Mucosa of rectum (tissue), 2 donors: Measurements from ENCODE around the gene XRN2.

Experiments
- H3K27ac ChIP-seq, 2 donors: one replicate each; pipeline ENCODE4 v1.7.0; 2013; ENCODE audit warnings: inconsistent platforms in 2 of 2, low read depth in 2 of 2, low read length in 2 of 2
- H3K27me3 ChIP-seq, 2 donors: one replicate each; pipeline ENCODE4 v1.7.0; 2013; ENCODE audit warnings: low read length in 2 of 2; ENCODE audit not compliant: control insufficient read depth in 2 of 2, insufficient read depth in 2 of 2
- H3K36me3 ChIP-seq, 2 donors: one replicate each; pipeline ENCODE4 v1.7.0; 2013; ENCODE audit warnings: low read length in 2 of 2; ENCODE audit not compliant: control insufficient read depth in 2 of 2, insufficient read depth in 2 of 2
- H3K4me1 ChIP-seq, 2 donors: one replicate each; pipeline ENCODE4 v1.7.0; 2013; ENCODE audit warnings: low read length in 2 of 2, mild to moderate bottlenecking in 1 of 2; ENCODE audit not compliant: control insufficient read depth in 2 of 2, insufficient read depth in 2 of 2
- H3K4me3 ChIP-seq, 2 donors: one replicate each; pipeline ENCODE4 v1.7.0; 2013; ENCODE audit warnings: low read length in 2 of 2
- H3K9ac ChIP-seq, 2 donors: one replicate each; pipeline ENCODE4 v1.7.0; 2013; ENCODE audit warnings: low read length in 2 of 2, low read depth in 1 of 2, mild to moderate bottlenecking in 1 of 2
- H3K9me3 ChIP-seq, 2 donors: one replicate each; pipeline ENCODE4 v1.7.0; 2013; ENCODE audit warnings: low read length in 2 of 2; ENCODE audit not compliant: control insufficient read depth in 2 of 2
- donor health status: healthy.
- donor health status: Normal muscosa, but diverticular disease.

XRN2 gene

DNA sequence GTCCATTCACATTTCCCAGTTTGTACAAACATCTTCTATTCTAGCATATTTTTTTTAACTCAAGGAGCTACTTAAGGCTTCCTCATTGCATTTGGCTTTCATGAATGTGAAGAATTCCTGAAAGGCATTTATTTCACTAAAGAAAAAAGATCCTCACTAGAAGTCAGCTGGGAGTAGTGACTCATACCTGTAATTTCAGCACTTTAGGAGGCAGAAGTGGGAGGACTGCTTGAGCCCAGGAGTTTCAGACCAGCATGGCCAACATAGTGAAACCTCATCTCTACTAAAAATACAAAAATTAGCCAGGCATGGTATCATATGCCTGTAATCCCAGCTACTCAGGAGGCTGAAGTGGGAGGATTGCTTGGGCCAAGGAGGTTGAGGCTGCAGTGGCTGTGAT lies 30.9 kb upstream of the XRN2 start:
- H3K27me3 ChIP-seq: peaks cover 0 to 1% of the 10 kb centered on the region in 2 donors

DNA sequence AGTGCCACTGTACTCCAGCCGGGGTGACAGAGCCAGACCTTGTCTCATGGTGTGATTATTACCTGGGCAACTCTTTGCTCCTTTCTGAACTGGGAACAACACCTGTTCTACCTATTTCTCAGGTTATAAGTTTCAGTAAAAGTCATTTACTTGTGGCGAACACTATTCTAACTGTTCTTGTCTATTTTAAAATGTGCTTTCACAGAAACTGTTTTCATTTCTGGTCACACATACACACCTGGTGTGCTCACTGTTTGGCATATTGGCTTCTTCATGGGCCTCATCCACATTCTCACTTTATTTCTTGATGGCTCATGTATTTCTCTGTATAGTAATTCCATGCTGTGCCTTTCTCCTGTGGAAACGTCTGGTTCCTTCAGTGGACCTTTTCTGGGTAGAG lies 30.5 kb upstream of the XRN2 start:
- Histone ChIP-seq H3K4me3 (no peak overlapping the region), H3K9me3 (peaks cover 0 to 2% of the 10 kb centered on the region in 2 donors)

More for the DNA sequence above, 30.9 kb upstream of the XRN2 start:
- H3K9me3 ChIP-seq: peaks cover 0 to 2% of the 10 kb centered on the region in 2 donors
- no peak overlapping the region for H3K4me3 ChIP-seq
- H3K9ac ChIP-seq: no peak overlapping the region
- peaks cover 0 to 6% of the 10 kb centered on the region in 2 donors for H3K4me1 ChIP-seq
- no peak overlapping the region for H3K27ac ChIP-seq
- H3K36me3 ChIP-seq: no peaks in the 10 kb centered on the region

DNA sequence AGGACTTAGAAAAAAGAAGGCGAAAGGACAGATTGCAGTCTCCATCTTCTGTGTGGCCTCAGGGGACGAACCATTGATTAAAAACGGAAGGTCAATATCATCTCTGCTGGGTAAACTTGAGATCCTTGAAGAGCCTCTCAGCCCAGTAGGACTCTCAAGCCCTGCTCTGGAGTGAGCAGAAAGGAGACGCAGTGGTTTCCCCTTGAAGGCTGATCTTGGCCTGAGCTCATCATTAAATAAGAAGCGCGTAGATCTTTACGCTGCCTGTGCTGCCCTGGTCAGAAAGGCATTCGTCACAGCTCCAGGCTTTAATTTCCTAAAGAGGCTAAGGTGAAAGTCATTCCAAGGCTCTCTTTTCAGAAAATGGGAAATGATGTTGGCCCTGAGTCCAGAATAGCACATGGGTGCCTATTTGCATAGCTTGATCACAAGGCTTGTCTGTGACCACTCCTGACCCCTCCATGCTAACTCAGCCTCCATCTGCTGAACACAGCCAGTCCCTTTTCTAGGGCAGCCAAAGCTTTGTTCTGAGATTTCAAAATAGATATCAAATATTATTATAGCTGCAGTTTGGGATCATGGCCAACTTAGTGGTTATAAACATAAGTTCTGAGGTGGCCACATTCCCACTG lies 29.3 kb upstream of the XRN2 start:
- Histone ChIP-seq H3K36me3 (no peaks in the 10 kb centered on the region), H3K27ac (no peak overlapping the region), H3K4me3 (no peak overlapping the region), H3K27me3 (no peaks in the 10 kb centered on the region), H3K9me3 (peaks cover 0 to 2% of the 10 kb centered on the region in 2 donors), H3K4me1 (peaks cover 0 to 8% of the 10 kb centered on the region in 2 donors), H3K9ac (no peak overlapping the region)

More for the DNA sequence above, 30.5 kb upstream of the XRN2 start:
- H3K36me3 ChIP-seq: no peaks in the 10 kb centered on the region
- H3K27me3 ChIP-seq: no peaks in the 10 kb centered on the region
- H3K9ac ChIP-seq: no peak overlapping the region
- H3K27ac ChIP-seq: no peak overlapping the region
- H3K4me1 ChIP-seq: peaks cover 0 to 6% of the 10 kb centered on the region in 2 donors

DNA sequence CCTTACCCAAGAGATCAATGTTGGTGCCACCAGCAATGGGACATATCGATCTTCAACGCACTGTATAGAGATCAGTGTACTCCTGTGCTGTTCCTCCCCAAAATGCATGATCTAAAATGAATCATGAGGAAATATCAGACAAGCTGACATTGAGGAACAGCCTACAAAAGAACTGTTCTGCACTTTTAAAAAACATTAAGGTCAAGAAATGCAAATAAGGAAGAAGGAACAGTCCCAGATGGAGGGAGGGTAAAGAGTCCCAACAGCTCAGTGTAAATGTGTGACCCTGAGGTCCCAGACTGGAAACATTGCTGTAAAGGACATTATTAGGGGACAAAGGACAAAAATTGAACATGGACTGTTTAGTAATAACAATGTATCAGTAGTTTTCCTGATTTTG lies 24.3 kb upstream of the XRN2 start:
- no peak overlapping the region for H3K9ac ChIP-seq
- H3K9me3 ChIP-seq: peaks cover 0 to 2% of the 10 kb centered on the region in 2 donors
- no peaks in the 10 kb centered on the region for H3K27me3 ChIP-seq
- peaks cover 5 to 9% of the 10 kb centered on the region in 2 donors for H3K4me1 ChIP-seq
- no peak overlapping the region for H3K4me3 ChIP-seq
- no peak overlapping the region for H3K27ac ChIP-seq
- H3K36me3 ChIP-seq: no peaks in the 10 kb centered on the region

DNA sequence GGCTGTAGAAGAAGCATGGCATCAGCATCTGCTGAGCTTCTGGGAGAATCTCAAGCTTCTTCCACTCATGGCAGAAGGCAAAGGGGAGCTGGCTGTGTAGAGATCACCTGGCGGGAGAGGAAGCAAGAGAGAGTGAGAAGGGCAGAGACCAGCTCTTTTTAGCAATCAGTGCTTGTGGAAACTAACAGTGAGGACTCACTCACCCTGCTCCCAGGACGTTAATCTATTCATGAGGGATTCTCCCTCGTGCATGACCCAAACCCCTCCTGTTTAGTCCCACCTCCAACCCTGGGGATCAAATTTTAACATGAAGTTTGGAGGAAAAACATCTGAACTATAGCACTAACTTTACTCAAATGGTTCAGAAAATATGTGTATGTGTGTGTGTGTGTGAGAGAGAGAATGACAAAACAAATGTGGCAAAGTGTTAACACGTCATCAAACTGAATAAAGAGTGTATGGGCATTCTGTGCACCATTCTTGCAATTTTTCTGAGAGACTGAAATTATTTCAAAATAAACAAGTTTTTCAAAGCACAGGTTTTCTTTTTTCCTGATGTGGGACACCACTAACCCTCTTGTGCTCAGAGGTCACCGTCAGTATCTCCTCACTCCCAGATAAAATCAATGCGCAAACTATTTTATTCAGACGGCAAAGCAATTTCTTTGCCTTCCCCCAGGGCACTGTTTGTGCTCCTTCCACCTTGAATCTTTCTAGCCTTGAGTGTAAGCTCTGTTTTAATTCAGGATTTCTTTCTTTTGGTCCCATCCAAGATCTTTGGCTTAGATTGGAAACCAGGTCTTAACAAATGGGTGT lies 23.2 kb upstream of the XRN2 start:
- Histone ChIP-seq H3K9me3 (no peaks in the 10 kb centered on the region), H3K4me3 (no peak overlapping the region), H3K4me1 (peaks cover 5 to 6% of the 10 kb centered on the region in 2 donors), H3K9ac (no peak overlapping the region), H3K27ac (no peak overlapping the region), H3K36me3 (no peaks in the 10 kb centered on the region), H3K27me3 (no peaks in the 10 kb centered on the region)

DNA sequence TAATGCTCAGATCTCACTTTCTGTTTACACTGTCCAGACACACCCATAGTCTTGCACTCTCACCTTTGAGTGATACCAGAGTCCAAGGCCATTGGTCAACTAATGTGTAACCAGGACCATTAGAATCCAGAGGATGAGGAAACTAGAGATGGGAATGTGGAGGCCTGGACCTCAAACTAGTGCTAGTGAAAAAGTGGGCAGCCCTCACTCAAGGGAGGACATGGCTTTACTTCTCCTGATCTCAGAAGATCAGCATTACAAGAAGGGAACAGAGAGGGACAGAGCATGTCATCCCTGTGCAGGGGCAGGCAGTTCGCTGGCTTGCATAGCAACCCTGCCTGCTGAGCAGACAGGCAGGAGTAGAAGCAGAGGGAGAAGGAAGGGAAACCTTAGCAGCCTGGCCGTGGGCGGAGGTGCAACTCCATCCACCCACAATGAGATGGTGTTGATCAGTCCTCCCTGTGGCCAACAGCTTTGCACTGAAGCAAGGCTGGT lies 22.6 kb upstream of the XRN2 start:
- H3K36me3 ChIP-seq: no peaks in the 10 kb centered on the region
- H3K4me3 ChIP-seq: peak overlapping the region in 1 of 2 donors; percentile 5
- no peaks in the 10 kb centered on the region for H3K27me3 ChIP-seq
- H3K27ac ChIP-seq: no peak overlapping the region
- H3K9ac ChIP-seq: no peak overlapping the region
- peaks cover 5 to 6% of the 10 kb centered on the region in 2 donors for H3K4me1 ChIP-seq
- no peaks in the 10 kb centered on the region for H3K9me3 ChIP-seq

DNA sequence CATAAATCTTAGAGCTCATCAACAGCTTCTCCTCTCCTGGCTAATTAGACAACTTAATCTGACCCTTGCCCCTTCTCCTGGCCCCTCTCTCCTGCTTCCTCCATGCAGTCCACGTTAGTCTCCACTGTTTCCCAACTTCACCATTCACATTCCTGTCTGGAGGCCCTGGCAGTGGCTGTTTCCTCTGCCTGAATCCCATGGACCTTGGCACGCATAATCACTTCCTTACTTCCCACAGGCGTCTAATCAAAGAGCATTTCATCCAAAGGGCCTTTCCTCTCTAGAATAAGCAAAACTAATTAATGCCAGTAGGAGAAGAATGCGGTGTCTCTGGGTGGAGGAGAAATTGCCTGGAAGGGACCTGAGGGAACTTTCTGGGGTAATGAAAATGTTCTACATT lies 16.4 kb upstream of the XRN2 start:
- H3K27ac ChIP-seq: no peak overlapping the region
- peaks cover 3% of the 10 kb centered on the region in 2 donors for H3K9me3 ChIP-seq
- no peak overlapping the region for H3K9ac ChIP-seq
- no peaks in the 10 kb centered on the region for H3K36me3 ChIP-seq
- H3K27me3 ChIP-seq: no peaks in the 10 kb centered on the region
- no peaks in the 10 kb centered on the region for H3K4me1 ChIP-seq
- H3K4me3 ChIP-seq: no peak overlapping the region

DNA sequence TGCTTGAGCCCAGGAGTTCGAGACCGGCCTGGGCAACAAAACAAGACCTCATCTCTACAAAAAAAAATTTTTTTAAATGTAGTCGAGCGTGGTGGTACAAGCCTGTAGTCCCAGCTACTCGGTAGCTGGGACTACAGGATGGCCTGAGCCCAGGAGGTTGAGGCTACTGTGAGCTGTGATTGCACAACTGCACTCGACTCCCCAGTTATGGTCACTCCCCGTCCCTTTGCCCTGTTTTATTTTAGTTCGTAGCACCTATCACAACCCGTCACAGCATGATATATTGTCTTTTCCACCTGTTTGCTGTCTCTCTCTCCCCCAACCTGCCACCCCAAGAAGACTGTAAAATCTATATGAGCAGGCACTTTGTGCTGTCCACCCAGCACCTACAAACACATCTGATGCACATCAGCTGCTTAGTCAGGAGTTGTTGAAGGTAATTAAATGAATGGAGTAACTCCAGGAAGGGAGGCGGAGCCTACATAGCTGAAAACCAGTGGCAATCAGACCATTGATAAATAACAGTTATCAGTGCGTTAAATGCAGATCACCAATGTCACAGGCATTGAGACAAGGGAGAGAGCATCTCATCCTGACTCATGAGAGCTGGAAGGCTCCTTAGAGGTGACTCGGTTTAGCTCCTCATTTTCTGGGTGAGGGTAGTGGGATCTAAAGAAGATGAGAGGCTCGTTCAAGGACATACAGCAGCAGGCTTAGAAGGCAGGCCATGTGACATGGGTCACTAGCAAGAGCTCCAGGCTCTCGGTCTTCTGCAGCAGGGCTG lies 14.4 kb upstream of the XRN2 start:
- Histone ChIP-seq H3K4me3 (no peak overlapping the region), H3K9me3 (peaks cover 3% of the 10 kb centered on the region in 2 donors), H3K36me3 (no peaks in the 10 kb centered on the region), H3K4me1 (no peaks in the 10 kb centered on the region), H3K9ac (no peak overlapping the region), H3K27ac (no peak overlapping the region), H3K27me3 (no peaks in the 10 kb centered on the region)

DNA sequence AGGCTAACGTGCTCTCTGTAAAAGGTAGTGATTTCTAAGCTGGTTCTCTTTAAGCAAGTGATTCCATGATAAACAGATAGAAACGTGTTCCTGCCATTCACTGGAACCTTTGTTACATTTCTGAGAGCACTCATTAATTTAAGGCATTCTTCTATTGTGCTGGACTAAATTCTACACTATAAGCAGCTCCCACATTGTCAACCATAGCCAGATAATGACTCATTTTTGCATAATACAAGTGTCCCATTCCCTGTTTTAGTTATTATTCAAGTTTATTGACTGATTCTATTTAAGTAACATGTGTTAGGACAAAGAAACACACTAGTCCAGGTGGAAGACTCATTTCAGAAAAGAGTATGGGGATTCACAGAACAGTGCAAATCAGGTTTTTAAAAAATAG lies 13.5 kb upstream of the XRN2 start:
- H3K4me1 ChIP-seq: no peaks in the 10 kb centered on the region
- no peak overlapping the region for H3K4me3 ChIP-seq
- H3K9ac ChIP-seq: no peak overlapping the region
- H3K27ac ChIP-seq: no peak overlapping the region
- no peaks in the 10 kb centered on the region for H3K27me3 ChIP-seq
- H3K36me3 ChIP-seq: no peaks in the 10 kb centered on the region
- H3K9me3 ChIP-seq: peaks cover 3% of the 10 kb centered on the region in 2 donors

DNA sequence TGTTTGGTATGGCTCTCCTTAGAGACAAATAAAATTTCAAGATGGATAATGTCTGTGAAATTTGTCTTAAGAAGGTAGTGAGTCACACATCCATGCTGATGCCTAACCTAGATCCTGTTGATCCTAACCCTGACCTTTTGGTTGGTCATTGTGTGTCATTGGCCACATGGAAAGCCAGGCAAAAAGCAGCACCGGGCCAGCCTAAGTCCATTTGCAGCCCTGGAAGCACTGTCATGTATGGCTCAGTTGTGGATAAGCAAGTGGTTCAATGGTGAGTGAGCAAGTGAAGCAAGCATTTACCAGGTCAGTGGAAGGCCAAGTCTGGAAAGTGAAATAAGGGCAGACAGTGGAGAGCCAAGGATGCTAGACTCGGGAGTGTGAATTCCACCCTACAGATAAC lies 12.1 kb upstream of the XRN2 start:
- no peak overlapping the region for H3K27ac ChIP-seq
- H3K9ac ChIP-seq: no peak overlapping the region
- H3K9me3 ChIP-seq: peaks cover 0 to 2% of the 10 kb centered on the region in 2 donors
- no peaks in the 10 kb centered on the region for H3K36me3 ChIP-seq
- no peaks in the 10 kb centered on the region for H3K4me1 ChIP-seq
- no peaks in the 10 kb centered on the region for H3K27me3 ChIP-seq
- no peak overlapping the region for H3K4me3 ChIP-seq
